Occipital lobe (tissue), 2 donors: ENCODE measurements around the gene PKP1. TPM values are rescaled to one million over a fixed set of nuclear protein-coding genes. Genes with fewer than 3 reads are reported as not detected.

Source experiments
- DNase-seq: peaks from one replicate; lab custom pipeline; 2025; lab: John Stamatoyannopoulos, UW
- total RNA-seq: library from RNA; depleted of rRNA; stranded (reverse); fragments of >200 nt; gene quantifications from one replicate; pipeline ENCODE4 v1.2.3, GENCODE V29; 2014

Gene PKP1
- total RNA-seq, 1 donor from 2014 or later, result 0.16 TPM

DNA sequence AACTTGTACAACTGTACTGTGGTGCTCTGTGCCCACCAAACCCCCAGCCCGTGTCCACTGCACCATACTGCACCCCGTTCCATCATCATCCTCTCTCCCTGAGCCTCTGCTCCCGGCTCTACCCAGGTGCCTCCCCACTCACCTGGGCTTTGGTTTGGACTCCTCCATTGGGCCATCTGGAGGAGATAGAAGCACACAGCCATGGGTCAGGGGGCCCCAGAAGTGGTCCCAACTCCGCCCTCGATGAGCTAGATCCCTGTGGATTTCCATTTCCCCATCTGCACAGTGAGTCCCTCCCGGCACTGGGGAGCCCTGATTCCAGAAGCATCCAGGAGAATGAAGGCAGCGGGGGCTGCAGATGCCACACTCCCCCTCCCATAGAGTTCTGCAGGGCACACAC, 83.4 kb downstream of the PKP1 start:
- DNase-seq, result no peak

GRCh38 chr1:201369209-201369608, 85.9 kb downstream of the PKP1 start:
- no peak for DNase-seq

- peak; percentile 17 for DNase-seq
These were observed 87.2 kb downstream of the PKP1 start for GRCh38 chr1:201370500-201370899.

DNA sequence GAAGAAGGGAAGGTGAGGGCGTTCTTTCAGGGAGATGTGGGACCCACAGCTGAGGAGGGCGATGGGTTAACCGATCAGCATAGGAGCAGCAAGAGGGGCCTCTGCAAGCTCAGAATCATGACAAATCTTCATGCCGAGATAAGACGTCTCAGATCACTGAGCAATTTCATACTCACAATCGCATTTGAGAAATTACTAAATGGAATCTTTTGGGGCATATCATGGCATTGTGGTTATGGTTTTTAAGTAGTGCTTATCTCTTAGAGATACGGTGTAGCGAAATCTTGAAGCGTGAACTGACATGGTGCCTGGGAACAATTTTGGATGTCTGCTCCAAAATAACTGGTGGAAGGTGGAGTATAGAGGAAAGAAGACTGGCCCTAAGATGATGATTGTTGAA, 88.0 kb downstream of the PKP1 start:
- no peak for DNase-seq

DNA sequence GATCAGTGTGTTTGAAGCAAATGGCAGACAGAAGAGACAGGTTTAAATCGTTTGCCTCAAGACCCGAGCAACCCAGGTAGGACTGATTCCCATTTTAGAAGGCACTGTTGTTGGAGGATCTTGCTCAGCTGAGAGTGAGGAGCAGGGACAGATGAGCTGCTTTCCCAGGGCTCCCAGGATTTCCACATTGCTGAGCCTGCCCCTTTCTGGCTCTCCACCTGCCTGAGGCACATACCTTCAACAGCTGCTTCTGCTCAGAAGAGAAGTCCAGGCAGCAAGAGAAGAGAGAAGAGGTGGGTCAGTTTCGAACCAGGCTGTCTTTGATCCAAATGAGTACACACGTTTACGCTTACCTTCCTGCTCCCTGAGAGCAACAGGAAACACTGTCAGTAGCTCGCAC, 88.5 kb downstream of the PKP1 start:
- DNase-seq, result no peak

- no peak for DNase-seq
These were observed 91.1 kb downstream of the PKP1 start for GRCh38 chr1:201374364-201374763.

GRCh38 chr1:201375169-201375568, 91.9 kb downstream of the PKP1 start:
- no peak for DNase-seq

DNA sequence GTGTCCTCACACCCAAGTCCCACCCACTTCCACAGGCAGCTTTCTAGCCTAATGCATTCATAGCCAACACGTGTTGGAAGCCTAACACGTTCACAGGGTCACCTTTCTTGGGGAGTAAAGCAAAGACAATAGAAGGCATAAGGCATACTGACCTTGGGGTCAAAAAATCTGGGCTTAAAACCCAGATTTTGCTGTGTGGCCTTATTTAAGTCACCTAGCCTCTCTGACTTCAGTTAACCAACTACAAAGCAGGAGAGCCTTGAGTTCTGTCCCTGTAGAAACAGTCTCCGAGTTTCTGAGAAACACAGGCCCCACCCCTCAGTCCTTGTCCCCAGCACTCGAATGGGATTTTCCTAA, 92.8 kb downstream of the PKP1 start:
- no peak for DNase-seq

DNA sequence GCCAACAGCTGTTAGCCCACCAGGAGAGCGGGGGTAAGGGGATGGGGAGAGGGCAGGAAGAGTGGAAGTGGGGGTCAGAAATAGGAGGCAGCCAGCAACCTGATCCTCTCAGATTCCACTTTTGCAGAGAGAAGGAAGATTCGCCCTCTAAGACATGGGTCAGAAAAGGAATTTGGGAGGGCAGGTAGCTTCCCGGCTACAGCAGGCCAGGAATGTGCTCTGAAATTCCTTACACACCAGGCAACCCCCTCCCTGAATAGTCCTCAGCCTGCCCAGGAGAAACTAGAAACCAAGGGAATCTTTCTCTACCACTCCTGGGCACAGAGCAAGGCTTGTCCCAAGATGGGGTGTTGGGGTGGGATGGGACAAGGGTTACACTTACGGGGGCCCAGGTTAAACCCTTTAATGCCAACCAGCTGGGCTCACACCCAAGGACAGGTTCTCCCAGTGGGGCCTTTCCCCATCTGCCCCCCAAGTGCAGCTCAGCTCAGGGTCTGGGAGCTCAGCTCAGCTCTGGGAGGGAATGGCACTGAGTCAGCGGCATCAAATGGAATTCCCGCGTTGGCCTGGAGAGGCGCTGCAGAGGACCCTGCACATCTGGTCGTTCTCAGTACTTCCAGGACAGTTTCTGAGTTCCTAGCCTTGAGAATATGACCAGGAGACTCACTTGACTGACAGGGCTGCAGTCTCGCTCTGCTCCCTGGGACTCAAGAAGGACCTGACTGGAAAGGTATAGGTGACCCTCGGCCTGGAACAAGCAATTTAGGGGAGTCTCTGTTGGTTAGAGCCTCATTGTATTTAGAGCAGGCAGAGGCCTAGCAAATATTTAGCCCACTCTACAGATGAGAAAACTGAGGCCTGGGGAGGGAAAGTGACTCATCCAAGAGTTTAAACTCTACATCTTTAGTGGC, 93.4 kb downstream of the PKP1 start:
- DNase-seq, result no peak

DNA sequence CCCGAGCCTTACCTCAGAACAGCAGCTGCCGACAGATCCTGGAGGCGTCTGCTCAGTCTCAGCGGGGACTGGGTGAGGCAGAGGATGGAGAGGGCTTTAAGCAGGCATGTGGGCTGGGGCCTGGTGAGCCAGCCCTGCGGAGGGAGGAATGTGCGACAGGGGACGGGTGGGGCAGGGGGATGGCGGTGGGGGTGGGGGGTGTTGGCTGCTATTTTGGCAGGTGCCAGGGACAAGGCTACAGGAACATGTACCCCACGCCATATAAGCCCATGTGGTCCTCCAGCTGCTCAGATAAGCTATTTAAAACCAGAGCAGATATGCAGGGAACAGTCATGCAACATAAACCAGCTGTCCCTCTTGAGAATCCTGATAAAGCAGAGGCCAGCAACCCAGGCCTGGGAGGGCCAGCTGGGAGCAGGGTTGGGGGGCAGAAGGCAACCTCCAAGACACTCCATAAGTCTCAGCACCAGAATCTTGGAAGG, 94.3 kb downstream of the PKP1 start, which contains the start of gene TNNT2:
TSS of gene TNNT2 (minus strand) at position 70 of the 482 bp plus-strand sequence. CDS start 4,426 bp downstream, outside the sequence.
- DNase-seq, result no peak

- no peak for DNase-seq
These were observed 95.5 kb downstream of the PKP1 start for GRCh38 chr1:201378804-201379203.

- no peak for DNase-seq
These were observed 96.5 kb downstream of the PKP1 start for GRCh38 chr1:201379733-201380242.

- no peak for DNase-seq
These were observed 97.8 kb downstream of the PKP1 start for GRCh38 chr1:201381130-201381529.

Other genes starting within 250 kb of the PKP1 start
- under 0.01 TPM for gene CACNA1S, start 171.1 kb upstream of the PKP1 start, total RNA-seq
- gene ASCL5, start 156.3 kb upstream of the PKP1 start, total RNA-seq, result 0.16 TPM
- gene TMEM9, start 129.0 kb upstream of the PKP1 start, total RNA-seq, result 54.4 TPM
- not detected for gene IGFN1, start 92.7 kb upstream of the PKP1 start, total RNA-seq
- gene TNNT2, start 94.2 kb downstream of the PKP1 start, total RNA-seq, result not detected
- gene LAD1, start 115.8 kb downstream of the PKP1 start, total RNA-seq, result not detected
- gene TNNI1, start 138.2 kb downstream of the PKP1 start, total RNA-seq, result not detected
- 9.8 TPM for gene PHLDA3, start 185.7 kb downstream of the PKP1 start, total RNA-seq
- 16.8 TPM for gene CSRP1, start 223.6 kb downstream of the PKP1 start, total RNA-seq